GM23248 (cell line): ENCODE results near the gene ASPSCR1. TPM values are rescaled to one million over a fixed set of nuclear protein-coding genes. Genes with fewer than 3 reads are reported as not detected.
"Not testable (repeated sequence)": the region's sequence is repeated elsewhere in the genome, so short reads cannot be mapped to it uniquely, and the experiment has no call there.

Experiments used
- DNase-seq: peaks from one replicate; pipeline ENCODE4 v3.0.0-alpha.2; 2015
- H2AFZ ChIP-seq: fragments of 200-600 bp; sonication (generic); 2 replicates; pipeline ENCODE4 v1.6.1; 2016; ENCODE audit warnings: antibody characterized with exemption
- H3F3A ChIP-seq: fragments of 200-600 bp; sonication (generic); 2 replicates; pipeline ENCODE4 v1.6.1; 2016; ENCODE audit warnings: mild to moderate bottlenecking, antibody characterized with exemption, mixed run types; ENCODE audit not compliant: insufficient read depth
- H3K27ac ChIP-seq: fragments of 200-600 bp; sonication (generic); 2 replicates; pipeline ENCODE4 v1.5.1; 2016; ENCODE audit warnings: mild to moderate bottlenecking
- H3K27me3 ChIP-seq: fragments of 200-600 bp; sonication (generic); replicated peaks from 2 replicates; pipeline ENCODE4 v1.6.1; 2016; ENCODE audit warnings: mild to moderate bottlenecking; ENCODE audit not compliant: insufficient read depth
- H3K36me3 ChIP-seq: fragments of 200-600 bp; sonication (generic); 2 replicates; pipeline ENCODE4 v1.6.1; 2016; ENCODE audit warnings: low read depth, mild to moderate bottlenecking
- H3K4me1 ChIP-seq: fragments of 200-600 bp; sonication (generic); 2 replicates; pipeline ENCODE4 v1.6.1; 2016; ENCODE audit warnings: mild to moderate bottlenecking; ENCODE audit not compliant: insufficient read depth
- H3K4me2 ChIP-seq: fragments of 200-600 bp; sonication (generic); one replicate; pipeline ENCODE4 v1.6.1; 2016; ENCODE audit warnings: mild to moderate bottlenecking; ENCODE audit not compliant: unreplicated experiment
- H3K4me3 ChIP-seq: fragments of 200-600 bp; sonication (generic); 2 replicates; pipeline ENCODE4 v1.5.1; 2016; ENCODE audit warnings: mild to moderate bottlenecking
- H3K79me2 ChIP-seq: fragments of 200-600 bp; sonication (generic); 2 replicates; pipeline ENCODE4 v1.6.1; 2016; ENCODE audit warnings: mild to moderate bottlenecking; ENCODE audit not compliant: insufficient read depth
- H3K9ac ChIP-seq: fragments of 200-600 bp; sonication (generic); 2 replicates; pipeline ENCODE4 v1.6.1; 2016; ENCODE audit warnings: mild to moderate bottlenecking
- H3K9me2 ChIP-seq: fragments of 200-600 bp; sonication (generic); 2 replicates; pipeline ENCODE4 v1.6.1; 2016; ENCODE audit warnings: mixed run types, mild to moderate bottlenecking, moderate library complexity; ENCODE audit not compliant: insufficient read depth
- H3K9me3 ChIP-seq: fragments of 200-600 bp; sonication (generic); one replicate; pipeline ENCODE4 v1.6.1; 2017; ENCODE audit warnings: low read depth
- H4K20me1 ChIP-seq: fragments of 200-600 bp; sonication (generic); 2 replicates; pipeline ENCODE4 v1.6.0; 2016; ENCODE audit not compliant: insufficient read depth
- EZH2 ChIP-seq: fragments of 200-600 bp; sonication (generic); IDR thresholded peaks from 2 replicates; pipeline ENCODE4 v1.6.1; 2018; ENCODE audit warnings: antibody characterized with exemption, mild to moderate bottlenecking; ENCODE audit not compliant: insufficient read depth, poor library complexity, severe bottlenecking
- EZH2phosphoT487 ChIP-seq: fragments of 200-600 bp; sonication (generic); IDR thresholded peaks from 2 replicates; pipeline ENCODE4 v1.6.1; 2018; ENCODE audit warnings: antibody characterized with exemption, moderate library complexity, mild to moderate bottlenecking, low read depth; ENCODE audit not compliant: insufficient read depth
- WGBS, 2 experiments: methylation state at CpG; one replicate each; pipeline ENCODE4 v1.1.6; 2015 to 2017; ENCODE audit warnings: low lambda C conversion rate in 2 of 2, low coverage in 1 of 2; ENCODE audit errors: missing lambda C conversion rate in 2 of 2; 5-methylcytosine and 5-hydroxymethylcytosine counted together
- in situ Hi-C: fragments of 300-500 bp; cut with MboI; formaldehyde crosslinking; loops from 2 replicates; pipeline ENCODE4 v1.15.0; 2020
- polyA plus RNA-seq: library from polyadenylated mRNA; unstranded; fragments of >200 nt; fragmentation: Nextera tagmentation; extraction: Ambion mirVana; gene quantifications from 2 replicates; pipeline ENCODE4 v1.2.1, GENCODE V29; 2016
- total RNA-seq: library from RNA; depleted of rRNA; stranded (reverse); fragments of >200 nt; shearing (Covaris generic); gene quantifications from 2 replicates; pipeline ENCODE4 v1.2.3, GENCODE V29; 2014

The ASPSCR1 gene
- total and polyA plus RNA-seq, 2 experiments from 2014 or later, result 20.6 to 23.5 TPM

- Histone ChIP-seq H3K27ac (no peak overlapping the region), H3K9me3 (no peaks in the 10 kb centered on the region), H3K4me1 (no peaks in the 10 kb centered on the region), H3K79me2 (no peaks in the 10 kb centered on the region), H3K27me3 (no peaks in the 10 kb centered on the region), H3K9ac (no peak overlapping the region), H3K9me2 (no peaks in the 10 kb centered on the region), H4K20me1 (no peaks in the 10 kb centered on the region), H3K36me3 (no peaks in the 10 kb centered on the region), H3F3A (no peaks in the 10 kb centered on the region), H2AFZ (no peak overlapping the region), H3K4me3 (no peak overlapping the region), H3K4me2 (no peak overlapping the region)
- no peak for TF ChIP-seq EZH2phosphoT487
- in situ Hi-C loops, result no loop called here
- WGBS, 2 experiments, result 64 to 69% methylated on average over 13 to 16 of the region's 16 CpGs
- DNase-seq, result no peak
These were observed 24.6 kb upstream of the ASPSCR1 start for GRCh38 chr17:81952792-81953228.

- H3K4me2 ChIP-seq, H3K4me1 ChIP-seq, H3K27ac ChIP-seq, H2AFZ ChIP-seq, H3K9me2 ChIP-seq, H3K9ac ChIP-seq, H3F3A ChIP-seq, H3K4me3 ChIP-seq, H3K36me3 ChIP-seq, H4K20me1 ChIP-seq, H3K27me3 ChIP-seq, H3K9me3 ChIP-seq, in situ Hi-C loops, H3K79me2 ChIP-seq, DNase-seq: not testable (repeated sequence)
- WGBS, 2 experiments, result 83 to 92% methylated on average over 5 of the region's 5 CpGs
These were observed 24.0 kb upstream of the ASPSCR1 start for GRCh38 chr17:81953443-81953842.

GRCh38 chr17:81954131-81955057, 23.0 kb upstream of the ASPSCR1 start:
- no peaks in the 10 kb centered on the region for H3K9me3 ChIP-seq
- no peaks in the 10 kb centered on the region for H3K9me2 ChIP-seq
- TF ChIP-seq EZH2phosphoT487 (no peak), EZH2 (no peak)
- no peak overlapping the region for H2AFZ ChIP-seq
- H3K36me3 ChIP-seq, result no peaks in the 10 kb centered on the region
- no peaks in the 10 kb centered on the region for H3F3A ChIP-seq
- no peak for DNase-seq
- H3K9ac ChIP-seq, result no peak overlapping the region
- no peaks in the 10 kb centered on the region for H4K20me1 ChIP-seq
- no peak overlapping the region for H3K4me3 ChIP-seq
- H3K4me2 ChIP-seq, result no peak overlapping the region
- H3K27me3 ChIP-seq, result peaks cover 11% of the 10 kb centered on the region
- 71% methylated on average over 17 to 18 of the region's 19 CpGs for WGBS, 2 experiments
- no peak overlapping the region for H3K27ac ChIP-seq
- no peaks in the 10 kb centered on the region for H3K4me1 ChIP-seq
- in situ Hi-C loops, result no loop called here
- no peaks in the 10 kb centered on the region for H3K79me2 ChIP-seq

- Histone ChIP-seq H3K4me3 (no peak overlapping the region), H3K27me3 (peaks cover 15% of the 10 kb centered on the region), H3K27ac (no peak overlapping the region), H3F3A (no peaks in the 10 kb centered on the region), H3K9me2 (no peaks in the 10 kb centered on the region), H3K36me3 (no peaks in the 10 kb centered on the region), H3K4me2 (no peak overlapping the region), H3K9ac (no peak overlapping the region), H2AFZ (no peak overlapping the region), H4K20me1 (no peaks in the 10 kb centered on the region), H3K9me3 (no peaks in the 10 kb centered on the region), H3K79me2 (no peaks in the 10 kb centered on the region), H3K4me1 (no peaks in the 10 kb centered on the region)
- TF ChIP-seq EZH2 (no peak), EZH2phosphoT487 (no peak)
- DNase-seq, result no peak
- WGBS, 2 experiments, result 92 to 95% methylated on average over 20 to 26 of the region's 26 CpGs
- in situ Hi-C loops, result no loop called here
These were observed 22.3 kb upstream of the ASPSCR1 start for GRCh38 chr17:81955058-81955681.
